GM23338 (cell line): ENCODE results near the gene MYO3B. TPM values are rescaled to one million over a fixed set of nuclear protein-coding genes. Genes with fewer than 3 reads are reported as not detected.

Experiments
- ATAC-seq: fragments of 200-7000 bp; cut with Tn5 transposase; 3 replicates; pipeline ENCODE4 v1.9.1; 2020
- DNase-seq: peaks from one replicate; pipeline ENCODE4 v3.0.0-alpha.2; 2015; ENCODE audit warnings: low spot score
- H2AFZ ChIP-seq: fragments of 200-600 bp; sonication (generic); 2 replicates; pipeline ENCODE4 v1.8.0; 2016; ENCODE audit warnings: antibody characterized with exemption, mild to moderate bottlenecking, moderate library complexity
- H3F3A ChIP-seq: fragments of 200-600 bp; sonication (generic); replicated peaks from 2 replicates; pipeline ENCODE4 v1.8.0; 2017; ENCODE audit warnings: antibody characterized with exemption, mixed run types, low read depth
- H3K27ac ChIP-seq: fragments of 200-600 bp; sonication (generic); 2 replicates; pipeline ENCODE4 v1.6.1; 2016; ENCODE audit warnings: low read depth
- H3K27me3 ChIP-seq: fragments of 200-600 bp; sonication (generic); 2 replicates; pipeline ENCODE4 v1.8.0; 2016; ENCODE audit warnings: mild to moderate bottlenecking, mixed run types, moderate library complexity; ENCODE audit not compliant: insufficient read depth
- H3K36me3 ChIP-seq: fragments of 200-600 bp; sonication (generic); 2 replicates; pipeline ENCODE4 v1.8.0; 2016; ENCODE audit warnings: mild to moderate bottlenecking; ENCODE audit not compliant: insufficient read depth
- H3K4me1 ChIP-seq: fragments of 200-600 bp; sonication (generic); 2 replicates; pipeline ENCODE4 v1.8.0; 2016; ENCODE audit warnings: mild to moderate bottlenecking, moderate library complexity; ENCODE audit not compliant: insufficient read depth
- H3K4me2 ChIP-seq: fragments of 200-600 bp; sonication (generic); 2 replicates; pipeline ENCODE4 v1.7.1; 2017; ENCODE audit warnings: mixed run types
- H3K4me3 ChIP-seq: fragments of 200-600 bp; sonication (generic); 2 replicates; pipeline ENCODE4 v1.6.1; 2016; ENCODE audit warnings: mixed run types
- H3K79me2 ChIP-seq: fragments of 200-600 bp; sonication (generic); replicated peaks from 2 replicates; pipeline ENCODE4 v1.8.0; 2017; ENCODE audit warnings: mild to moderate bottlenecking; ENCODE audit not compliant: insufficient read depth
- H3K9me2 ChIP-seq: fragments of 200-600 bp; sonication (generic); 2 replicates; pipeline ENCODE4 v1.8.0; 2017; ENCODE audit not compliant: insufficient read depth
- H4K20me1 ChIP-seq: fragments of 200-600 bp; sonication (generic); replicated peaks from 2 replicates; pipeline ENCODE4 v1.8.0; 2017; ENCODE audit warnings: mild to moderate bottlenecking; ENCODE audit not compliant: insufficient read depth
- H3K27ac Mint-ChIP-seq: 2 replicates; pipeline ENCODE4 v1.8.0; 2020; ENCODE audit warnings: inconsistent platforms, mild to moderate bottlenecking, moderate library complexity, mixed read lengths
- H3K27me3 Mint-ChIP-seq: 3 replicates; pipeline ENCODE4 v1.8.0; 2022; ENCODE audit warnings: low read depth, mild to moderate bottlenecking, moderate library complexity, mixed read lengths, inconsistent platforms; ENCODE audit not compliant: insufficient read depth, poor library complexity
- H3K36me3 Mint-ChIP-seq: 3 replicates; pipeline ENCODE4 v1.8.0; 2021; ENCODE audit warnings: low read depth, mild to moderate bottlenecking, inconsistent platforms, moderate library complexity, mixed read lengths
- H3K4me1 Mint-ChIP-seq: 3 replicates; pipeline ENCODE4 v1.8.0; 2020; ENCODE audit warnings: mild to moderate bottlenecking, inconsistent platforms, mixed read lengths
- H3K4me3 Mint-ChIP-seq: 3 replicates; pipeline ENCODE4 v1.8.0; 2021; ENCODE audit warnings: moderate library complexity, mild to moderate bottlenecking, inconsistent platforms, mixed read lengths
- H3K9me3 Mint-ChIP-seq: 3 replicates; pipeline ENCODE4 v1.8.0; 2020; ENCODE audit warnings: moderate library complexity, mild to moderate bottlenecking, inconsistent platforms, mixed read lengths
- CREB1 ChIP-seq: fragments of 250-450 bp; sonication (Bioruptor Pico); IDR thresholded peaks from 2 replicates; pipeline ENCODE4 v1.5.0; 2020; ENCODE audit warnings: low read depth, mild to moderate bottlenecking, moderate library complexity
- EZH2 ChIP-seq: fragments of 200-600 bp; sonication (generic); IDR thresholded peaks from one replicate; pipeline ENCODE4 v1.8.0; 2017; ENCODE audit warnings: antibody characterized with exemption, mild to moderate bottlenecking, low read depth; ENCODE audit not compliant: unreplicated experiment
- EZH2phosphoT487 ChIP-seq: fragments of 200-600 bp; sonication (generic); IDR thresholded peaks from one replicate; pipeline ENCODE4 v1.8.1; 2018; ENCODE audit warnings: antibody characterized with exemption; ENCODE audit not compliant: unreplicated experiment
- JUNB ChIP-seq: IDR thresholded peaks from one replicate; pipeline ENCODE4 v1.6.1; 2016; ENCODE audit warnings: antibody characterized with exemption; ENCODE audit not compliant: unreplicated experiment
- NANOG ChIP-seq: IDR thresholded peaks from 2 replicates; pipeline ENCODE4 v1.6.1; 2016; ENCODE audit warnings: antibody characterized with exemption, borderline replicate concordance
- POLR2AphosphoS5 ChIP-seq: IDR thresholded peaks from 2 replicates; pipeline ENCODE4 v1.6.1; 2016; ENCODE audit warnings: antibody characterized with exemption, low read depth
- STAT1 ChIP-seq: IDR thresholded peaks from one replicate; pipeline ENCODE4 v1.6.1; 2016; ENCODE audit warnings: antibody characterized with exemption; ENCODE audit not compliant: unreplicated experiment
- ZNF114 ChIP-seq: fragments of 250-450 bp; sonication (Bioruptor Pico); IDR thresholded peaks from 2 replicates; pipeline ENCODE4 v1.5.0; 2020; ENCODE audit warnings: mild to moderate bottlenecking, moderate library complexity
- ZNF331 ChIP-seq: fragments of 250-450 bp; sonication (Bioruptor Pico); IDR thresholded peaks from 2 replicates; pipeline ENCODE4 v1.5.0; 2020; ENCODE audit warnings: low read depth, mild to moderate bottlenecking, moderate library complexity
- polyA plus RNA-seq: library from polyadenylated mRNA; unstranded; fragments of >200 nt; fragmentation: Nextera tagmentation; extraction: Ambion mirVana; gene quantifications from 2 replicates; pipeline ENCODE4 v1.2.1, GENCODE V29; 2016
- total RNA-seq: library from RNA; depleted of rRNA; stranded (reverse); fragments of >200 nt; shearing (Covaris generic); gene quantifications from 2 replicates; pipeline ENCODE4 v1.2.3, GENCODE V29; 2014
- TF ChIP-seq, protein P1 (sequence below), 2 experiments: fragments of 200-600 bp in 1 of 2; sonication (generic) in 1 of 2; conservative IDR thresholded peaks; 2 replicates each; pipeline versions ENCODE4 v1.5.1 to v1.6.1; 2016 to 2017; ENCODE audit warnings: antibody characterized with exemption in 2 of 2, low read depth in 2 of 2, mild to moderate bottlenecking in 2 of 2, moderate library complexity in 1 of 2
- TF ChIP-seq, protein P2 (sequence below): fragments of 250-450 bp; sonication (Bioruptor Pico); IDR thresholded peaks from 2 replicates; pipeline ENCODE4 v1.5.0; 2020; ENCODE audit warnings: mild to moderate bottlenecking, moderate library complexity
- TF ChIP-seq, protein P3 (sequence below): IDR thresholded peaks from one replicate; pipeline ENCODE4 v1.6.1; 2018; ENCODE audit warnings: antibody characterized with exemption; ENCODE audit not compliant: unreplicated experiment

The MYO3B gene
- total and polyA plus RNA-seq, 2 experiments from 2014 or later, result 0.42 TPM; not detected in 1

DNA sequence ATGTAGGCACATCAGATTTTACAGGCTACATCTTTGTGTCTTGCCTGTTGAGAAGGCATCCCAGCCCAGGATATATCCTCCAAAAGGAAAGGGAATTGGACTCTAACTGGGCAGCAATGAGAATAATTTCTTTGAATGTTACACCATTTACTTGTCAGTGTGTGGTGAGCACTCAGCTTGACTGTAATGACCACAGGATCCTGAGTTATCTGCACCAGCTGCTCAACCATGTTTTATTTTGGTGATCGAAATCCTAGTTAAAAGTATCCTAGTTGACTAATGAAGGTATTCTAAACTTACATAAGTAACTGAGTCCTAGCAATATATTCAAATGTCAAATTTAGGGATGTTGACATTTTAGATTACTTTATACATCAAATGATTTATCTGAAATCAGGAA lies 123.0 kb downstream of the MYO3B start:
- H3K79me2 ChIP-seq, result no peaks in the 10 kb centered on the region
- no peak overlapping the region for H3K27ac Mint-ChIP-seq
- H2AFZ ChIP-seq, result no peak overlapping the region
- no peak for DNase-seq
- H3K9me2 ChIP-seq, result no peaks in the 10 kb centered on the region; the same call in none of the 2 replicates
- no peak overlapping the region for H3K27ac ChIP-seq
- H3K36me3 ChIP-seq, result no peaks in the 10 kb centered on the region
- H3K4me2 ChIP-seq, result no peak overlapping the region
- H3K4me3 ChIP-seq, result no peak overlapping the region
- TF ChIP-seq STAT1 (no peak), CREB1 (no peak), POLR2AphosphoS5 (no peak), ZNF331 (no peak), EZH2phosphoT487 (no peak), NANOG (no peak), JUNB (no peak), ZNF114 (CRISPR knock-in tag) (no peak), EZH2 (no peak)
- TF ChIP-seq, protein P1, sequence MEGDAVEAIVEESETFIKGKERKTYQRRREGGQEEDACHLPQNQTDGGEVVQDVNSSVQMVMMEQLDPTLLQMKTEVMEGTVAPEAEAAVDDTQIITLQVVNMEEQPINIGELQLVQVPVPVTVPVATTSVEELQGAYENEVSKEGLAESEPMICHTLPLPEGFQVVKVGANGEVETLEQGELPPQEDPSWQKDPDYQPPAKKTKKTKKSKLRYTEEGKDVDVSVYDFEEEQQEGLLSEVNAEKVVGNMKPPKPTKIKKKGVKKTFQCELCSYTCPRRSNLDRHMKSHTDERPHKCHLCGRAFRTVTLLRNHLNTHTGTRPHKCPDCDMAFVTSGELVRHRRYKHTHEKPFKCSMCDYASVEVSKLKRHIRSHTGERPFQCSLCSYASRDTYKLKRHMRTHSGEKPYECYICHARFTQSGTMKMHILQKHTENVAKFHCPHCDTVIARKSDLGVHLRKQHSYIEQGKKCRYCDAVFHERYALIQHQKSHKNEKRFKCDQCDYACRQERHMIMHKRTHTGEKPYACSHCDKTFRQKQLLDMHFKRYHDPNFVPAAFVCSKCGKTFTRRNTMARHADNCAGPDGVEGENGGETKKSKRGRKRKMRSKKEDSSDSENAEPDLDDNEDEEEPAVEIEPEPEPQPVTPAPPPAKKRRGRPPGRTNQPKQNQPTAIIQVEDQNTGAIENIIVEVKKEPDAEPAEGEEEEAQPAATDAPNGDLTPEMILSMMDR (conservative IDR thresholded peaks at IDR 0.05; ENCODE audit: low read depth in 2 of 2), result no peak
- TF ChIP-seq, protein P2, sequence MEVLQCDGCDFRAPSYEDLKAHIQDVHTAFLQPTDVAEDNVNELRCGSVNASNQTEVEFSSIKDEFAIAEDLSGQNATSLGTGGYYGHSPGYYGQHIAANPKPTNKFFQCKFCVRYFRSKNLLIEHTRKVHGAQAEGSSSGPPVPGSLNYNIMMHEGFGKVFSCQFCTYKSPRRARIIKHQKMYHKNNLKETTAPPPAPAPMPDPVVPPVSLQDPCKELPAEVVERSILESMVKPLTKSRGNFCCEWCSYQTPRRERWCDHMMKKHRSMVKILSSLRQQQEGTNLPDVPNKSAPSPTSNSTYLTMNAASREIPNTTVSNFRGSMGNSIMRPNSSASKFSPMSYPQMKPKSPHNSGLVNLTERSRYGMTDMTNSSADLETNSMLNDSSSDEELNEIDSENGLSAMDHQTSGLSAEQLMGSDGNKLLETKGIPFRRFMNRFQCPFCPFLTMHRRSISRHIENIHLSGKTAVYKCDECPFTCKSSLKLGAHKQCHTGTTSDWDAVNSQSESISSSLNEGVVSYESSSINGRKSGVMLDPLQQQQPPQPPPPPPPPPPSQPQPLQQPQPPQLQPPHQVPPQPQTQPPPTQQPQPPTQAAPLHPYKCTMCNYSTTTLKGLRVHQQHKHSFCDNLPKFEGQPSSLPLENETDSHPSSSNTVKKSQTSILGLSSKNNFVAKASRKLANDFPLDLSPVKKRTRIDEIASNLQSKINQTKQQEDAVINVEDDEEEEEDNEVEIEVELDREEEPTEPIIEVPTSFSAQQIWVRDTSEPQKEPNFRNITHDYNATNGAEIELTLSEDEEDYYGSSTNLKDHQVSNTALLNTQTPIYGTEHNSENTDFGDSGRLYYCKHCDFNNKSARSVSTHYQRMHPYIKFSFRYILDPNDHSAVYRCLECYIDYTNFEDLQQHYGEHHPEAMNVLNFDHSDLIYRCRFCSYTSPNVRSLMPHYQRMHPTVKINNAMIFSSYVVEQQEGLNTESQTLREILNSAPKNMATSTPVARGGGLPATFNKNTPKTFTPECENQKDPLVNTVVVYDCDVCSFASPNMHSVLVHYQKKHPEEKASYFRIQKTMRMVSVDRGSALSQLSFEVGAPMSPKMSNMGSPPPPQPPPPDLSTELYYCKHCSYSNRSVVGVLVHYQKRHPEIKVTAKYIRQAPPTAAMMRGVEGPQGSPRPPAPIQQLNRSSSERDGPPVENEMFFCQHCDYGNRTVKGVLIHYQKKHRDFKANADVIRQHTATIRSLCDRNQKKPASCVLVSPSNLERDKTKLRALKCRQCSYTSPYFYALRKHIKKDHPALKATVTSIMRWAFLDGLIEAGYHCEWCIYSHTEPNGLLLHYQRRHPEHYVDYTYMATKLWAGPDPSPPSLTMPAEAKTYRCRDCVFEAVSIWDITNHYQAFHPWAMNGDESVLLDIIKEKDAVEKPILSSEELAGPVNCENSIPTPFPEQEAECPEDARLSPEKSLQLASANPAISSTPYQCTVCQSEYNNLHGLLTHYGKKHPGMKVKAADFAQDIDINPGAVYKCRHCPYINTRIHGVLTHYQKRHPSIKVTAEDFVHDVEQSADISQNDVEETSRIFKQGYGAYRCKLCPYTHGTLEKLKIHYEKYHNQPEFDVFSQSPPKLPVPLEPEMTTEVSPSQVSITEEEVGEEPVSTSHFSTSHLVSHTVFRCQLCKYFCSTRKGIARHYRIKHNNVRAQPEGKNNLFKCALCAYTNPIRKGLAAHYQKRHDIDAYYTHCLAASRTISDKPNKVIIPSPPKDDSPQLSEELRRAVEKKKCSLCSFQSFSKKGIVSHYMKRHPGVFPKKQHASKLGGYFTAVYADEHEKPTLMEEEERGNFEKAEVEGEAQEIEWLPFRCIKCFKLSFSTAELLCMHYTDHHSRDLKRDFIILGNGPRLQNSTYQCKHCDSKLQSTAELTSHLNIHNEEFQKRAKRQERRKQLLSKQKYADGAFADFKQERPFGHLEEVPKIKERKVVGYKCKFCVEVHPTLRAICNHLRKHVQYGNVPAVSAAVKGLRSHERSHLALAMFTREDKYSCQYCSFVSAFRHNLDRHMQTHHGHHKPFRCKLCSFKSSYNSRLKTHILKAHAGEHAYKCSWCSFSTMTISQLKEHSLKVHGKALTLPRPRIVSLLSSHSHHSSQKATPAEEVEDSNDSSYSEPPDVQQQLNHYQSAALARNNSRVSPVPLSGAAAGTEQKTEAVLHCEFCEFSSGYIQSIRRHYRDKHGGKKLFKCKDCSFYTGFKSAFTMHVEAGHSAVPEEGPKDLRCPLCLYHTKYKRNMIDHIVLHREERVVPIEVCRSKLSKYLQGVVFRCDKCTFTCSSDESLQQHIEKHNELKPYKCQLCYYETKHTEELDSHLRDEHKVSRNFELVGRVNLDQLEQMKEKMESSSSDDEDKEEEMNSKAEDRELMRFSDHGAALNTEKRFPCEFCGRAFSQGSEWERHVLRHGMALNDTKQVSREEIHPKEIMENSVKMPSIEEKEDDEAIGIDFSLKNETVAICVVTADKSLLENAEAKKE (CRISPR knock-in tag), result no peak
- TF ChIP-seq, protein P3, sequence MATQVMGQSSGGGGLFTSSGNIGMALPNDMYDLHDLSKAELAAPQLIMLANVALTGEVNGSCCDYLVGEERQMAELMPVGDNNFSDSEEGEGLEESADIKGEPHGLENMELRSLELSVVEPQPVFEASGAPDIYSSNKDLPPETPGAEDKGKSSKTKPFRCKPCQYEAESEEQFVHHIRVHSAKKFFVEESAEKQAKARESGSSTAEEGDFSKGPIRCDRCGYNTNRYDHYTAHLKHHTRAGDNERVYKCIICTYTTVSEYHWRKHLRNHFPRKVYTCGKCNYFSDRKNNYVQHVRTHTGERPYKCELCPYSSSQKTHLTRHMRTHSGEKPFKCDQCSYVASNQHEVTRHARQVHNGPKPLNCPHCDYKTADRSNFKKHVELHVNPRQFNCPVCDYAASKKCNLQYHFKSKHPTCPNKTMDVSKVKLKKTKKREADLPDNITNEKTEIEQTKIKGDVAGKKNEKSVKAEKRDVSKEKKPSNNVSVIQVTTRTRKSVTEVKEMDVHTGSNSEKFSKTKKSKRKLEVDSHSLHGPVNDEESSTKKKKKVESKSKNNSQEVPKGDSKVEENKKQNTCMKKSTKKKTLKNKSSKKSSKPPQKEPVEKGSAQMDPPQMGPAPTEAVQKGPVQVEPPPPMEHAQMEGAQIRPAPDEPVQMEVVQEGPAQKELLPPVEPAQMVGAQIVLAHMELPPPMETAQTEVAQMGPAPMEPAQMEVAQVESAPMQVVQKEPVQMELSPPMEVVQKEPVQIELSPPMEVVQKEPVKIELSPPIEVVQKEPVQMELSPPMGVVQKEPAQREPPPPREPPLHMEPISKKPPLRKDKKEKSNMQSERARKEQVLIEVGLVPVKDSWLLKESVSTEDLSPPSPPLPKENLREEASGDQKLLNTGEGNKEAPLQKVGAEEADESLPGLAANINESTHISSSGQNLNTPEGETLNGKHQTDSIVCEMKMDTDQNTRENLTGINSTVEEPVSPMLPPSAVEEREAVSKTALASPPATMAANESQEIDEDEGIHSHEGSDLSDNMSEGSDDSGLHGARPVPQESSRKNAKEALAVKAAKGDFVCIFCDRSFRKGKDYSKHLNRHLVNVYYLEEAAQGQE, result no peak
- no peaks in the 10 kb centered on the region for H3F3A ChIP-seq
- H3K36me3 Mint-ChIP-seq, result no peaks in the 10 kb centered on the region
- H3K27me3 Mint-ChIP-seq, result no peaks in the 10 kb centered on the region
- peaks cover 4% of the 10 kb centered on the region; the same call in 1 of the 3 replicates for H3K4me1 Mint-ChIP-seq
- no peak overlapping the region for H3K4me3 Mint-ChIP-seq
- H4K20me1 ChIP-seq, result no peaks in the 10 kb centered on the region
- no peaks in the 10 kb centered on the region for H3K4me1 ChIP-seq
- no peaks in the 10 kb centered on the region for H3K9me3 Mint-ChIP-seq
- no peak for ATAC-seq
- no peaks in the 10 kb centered on the region for H3K27me3 ChIP-seq
